Pons (tissue), 1 donor: ENCODE measurements around the gene LMBR1L.
A peak's percentile ranks its signal among the peaks of the same experiment; 100 is the strongest.

ENCODE experiments used
- DNase-seq: peaks from one replicate; pipeline ENCODE4 v3.0.0-alpha.2; 2016; ENCODE audit warnings: low spot score

Gene LMBR1L

DNA sequence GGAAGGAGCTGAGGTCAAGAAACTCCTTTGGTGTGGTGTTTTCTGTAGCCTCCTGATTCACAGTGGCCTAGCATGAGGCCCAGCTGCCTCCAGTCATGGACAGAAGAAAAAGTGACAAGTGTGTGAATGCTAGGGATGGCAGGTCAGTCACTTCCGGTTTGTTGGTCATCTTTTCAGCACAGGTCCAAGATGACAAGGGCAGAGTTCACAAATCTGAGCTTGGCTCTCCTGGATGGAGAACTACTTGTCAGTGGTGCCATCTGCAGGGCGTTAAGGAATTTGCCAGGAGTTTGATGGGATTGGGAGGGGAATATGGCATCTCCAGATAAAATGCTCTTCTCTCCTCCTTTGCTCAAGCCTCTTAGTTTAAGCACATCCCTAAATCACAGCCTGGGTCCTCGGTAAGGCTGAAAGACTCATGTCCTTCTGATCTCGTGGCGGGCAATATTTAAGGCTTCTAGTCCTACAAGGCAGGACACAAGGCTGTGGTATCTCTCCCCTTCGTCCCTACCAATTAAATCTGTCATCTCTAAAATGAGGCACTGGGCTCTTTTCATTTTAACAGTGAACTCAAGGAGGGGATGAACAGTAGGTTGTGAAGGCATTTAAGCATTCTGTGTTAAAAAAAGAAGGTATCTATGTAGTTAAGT is 10.5 kb upstream of the LMBR1L start:
- peak; percentile 84 for DNase-seq

DNA sequence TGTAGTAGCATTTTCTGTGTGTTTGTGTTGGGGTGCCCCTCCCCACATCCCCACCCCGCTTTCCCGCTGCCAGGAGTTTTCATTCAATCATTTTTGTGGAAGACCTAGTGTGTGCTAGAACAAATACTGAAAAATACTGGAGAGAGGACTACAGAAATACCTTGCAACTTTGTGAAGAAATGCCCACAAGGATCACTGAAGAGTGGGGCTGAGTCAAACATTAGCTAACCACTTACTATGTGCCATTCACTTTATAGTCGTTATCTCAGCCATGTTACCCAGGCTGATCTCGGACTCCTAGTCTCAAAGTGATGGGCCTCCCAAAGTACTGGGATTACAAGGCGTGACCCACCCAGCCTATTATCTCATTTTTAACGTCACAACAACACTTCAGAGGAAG is 559 bp upstream of the LMBR1L start:
- no peak for DNase-seq

DNA sequence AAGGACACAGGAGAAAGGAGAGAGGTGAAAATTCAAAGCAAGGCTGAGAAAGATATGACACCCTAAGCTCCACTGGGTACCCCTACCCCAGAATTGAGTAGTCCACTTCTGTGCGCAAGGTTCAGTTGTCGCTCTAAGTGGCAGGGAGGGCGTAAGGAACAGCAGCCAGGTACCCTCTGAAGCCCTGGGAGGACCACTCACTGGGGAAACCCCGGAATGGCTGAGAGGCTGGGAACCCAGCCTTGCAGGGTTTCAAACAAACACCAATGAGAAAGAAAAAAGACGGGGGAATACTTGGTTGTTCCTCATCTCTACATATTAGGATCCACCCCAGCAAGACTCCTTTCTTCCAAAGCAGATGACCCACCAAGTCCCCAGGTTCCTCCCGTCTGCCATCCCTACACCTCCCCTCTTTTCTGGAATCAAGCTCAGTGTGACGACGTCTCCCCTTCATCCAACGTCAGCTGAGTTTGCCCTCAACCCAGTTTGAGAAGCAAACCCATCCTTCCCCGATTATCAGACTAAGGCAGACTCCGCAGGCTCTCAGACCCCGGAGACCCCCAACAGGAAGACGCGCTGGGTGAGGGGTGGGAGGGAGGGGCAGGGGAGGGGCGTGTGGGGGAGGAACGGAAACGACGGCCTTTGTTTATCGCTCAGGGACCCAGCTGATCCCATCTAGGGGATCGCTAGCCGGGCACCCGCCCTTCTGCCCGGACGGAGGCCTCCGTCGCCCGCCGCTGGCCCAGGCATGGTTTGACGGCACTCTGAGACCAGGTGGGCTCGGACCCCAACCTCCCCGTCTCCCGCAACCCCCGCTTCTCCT is 795 bp downstream of the LMBR1L start:
- no peak for DNase-seq

DNA sequence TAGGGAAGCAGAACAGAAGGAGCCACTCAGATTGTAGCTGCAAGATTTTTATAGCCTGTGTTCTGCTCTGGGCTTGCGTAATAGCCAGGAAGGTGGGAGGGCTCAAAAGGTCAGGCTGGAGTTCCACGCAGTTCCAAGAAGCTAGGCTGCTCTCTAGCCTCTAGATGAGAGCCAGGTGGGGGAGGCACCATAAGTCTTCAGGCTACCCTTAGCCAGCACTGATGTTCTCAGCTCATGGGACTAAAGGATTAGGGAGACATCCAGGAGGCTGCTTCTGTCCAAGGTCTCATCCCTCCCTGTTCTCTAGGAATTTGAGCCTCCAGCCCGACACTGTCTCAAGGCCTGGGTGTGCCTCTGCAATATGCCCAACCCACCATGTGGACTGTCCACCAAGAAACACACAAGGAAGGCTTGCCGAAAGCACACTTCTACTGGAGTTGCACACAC is 1.7 kb downstream of the LMBR1L start:
- DNase-seq, result peak; percentile 56

DNA sequence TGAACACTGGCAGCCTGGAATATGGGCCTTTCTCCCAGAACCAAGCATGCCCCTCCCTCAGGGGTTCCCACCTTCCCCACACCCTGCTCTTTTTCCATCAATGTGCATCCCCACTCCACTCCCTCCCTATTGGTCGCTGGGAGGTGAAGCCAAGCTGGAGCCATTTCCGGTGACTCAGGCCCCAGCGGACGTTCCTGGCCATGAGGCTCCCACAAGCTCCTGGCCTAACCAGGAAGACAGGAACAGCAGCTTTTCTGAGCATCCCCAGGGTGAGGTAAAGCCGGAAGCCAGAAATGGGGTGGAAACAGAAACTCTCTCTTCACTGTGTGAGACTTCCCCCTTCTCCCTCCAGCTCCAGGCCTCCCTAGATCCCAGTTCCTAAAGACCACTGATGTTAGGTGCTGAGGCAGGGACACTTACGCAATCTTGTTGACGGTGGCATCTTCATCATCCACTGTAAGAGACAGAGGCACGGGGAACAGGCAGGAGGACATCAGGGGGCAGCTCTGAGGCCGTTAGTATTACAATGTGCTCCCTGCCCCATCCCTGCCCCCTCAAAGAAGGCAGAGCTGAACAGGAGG is 5.1 kb downstream of the LMBR1L start:
- DNase-seq, result no peak

DNA sequence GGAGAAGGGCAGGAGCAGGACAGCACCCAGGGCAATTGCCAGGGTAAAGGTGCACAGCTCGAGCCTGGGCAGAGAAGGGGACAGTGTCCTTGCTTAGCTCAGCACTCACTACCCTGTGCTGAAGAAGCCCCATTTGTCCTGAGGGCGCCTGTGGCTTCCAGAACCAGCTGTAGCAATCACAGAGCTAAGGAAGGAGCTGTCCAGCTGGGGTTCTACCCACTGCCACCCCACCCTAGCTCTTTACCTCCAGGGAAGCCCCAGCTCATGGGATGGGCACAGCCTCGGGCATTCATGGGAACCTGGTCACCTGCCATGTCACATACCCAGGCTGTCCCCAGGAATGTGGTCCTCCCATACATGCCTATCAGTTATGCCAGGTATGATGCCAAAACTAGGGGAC is 5.8 kb downstream of the LMBR1L start:
- no peak for DNase-seq

DNA sequence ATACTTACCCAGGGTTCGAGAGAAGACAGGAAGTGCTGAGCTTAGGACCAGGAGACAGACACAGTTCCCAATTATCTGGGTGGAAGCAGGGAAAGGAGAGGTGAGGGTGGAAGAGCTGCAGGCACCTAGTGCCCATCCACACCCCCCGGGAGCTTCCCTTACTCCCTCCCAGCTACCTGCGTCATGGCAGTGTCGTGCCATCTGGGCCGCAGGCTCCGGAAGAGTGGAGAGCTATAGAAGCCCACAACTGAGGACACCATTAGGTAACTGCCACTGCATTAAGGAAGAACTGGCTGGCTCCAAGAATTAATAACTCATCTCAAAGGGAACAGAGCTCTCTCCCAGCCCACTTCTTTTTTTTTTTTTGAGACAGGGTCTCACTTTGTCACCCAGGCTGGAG is 10.3 kb downstream of the LMBR1L start:
- no peak for DNase-seq

DNA sequence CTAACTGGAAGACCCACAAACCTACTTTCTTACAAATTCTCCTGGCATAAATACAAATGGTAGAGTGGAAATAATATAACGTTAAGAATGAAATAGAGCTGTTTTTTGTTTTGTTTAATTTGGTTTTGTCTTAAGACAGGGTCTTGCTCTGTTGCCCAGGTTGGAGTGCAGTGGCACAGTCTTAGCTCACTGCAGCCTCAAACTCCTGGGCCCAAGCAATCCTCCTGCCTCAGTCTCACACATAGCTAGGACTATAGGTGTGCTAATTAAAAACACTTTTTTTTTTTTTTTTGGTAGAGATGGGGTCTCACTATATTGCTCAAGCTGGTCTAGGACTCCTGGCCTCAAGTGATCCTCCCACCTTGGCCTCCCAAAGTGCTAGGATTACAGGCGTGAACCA is 11.9 kb downstream of the LMBR1L start:
- no peak for DNase-seq

DNA sequence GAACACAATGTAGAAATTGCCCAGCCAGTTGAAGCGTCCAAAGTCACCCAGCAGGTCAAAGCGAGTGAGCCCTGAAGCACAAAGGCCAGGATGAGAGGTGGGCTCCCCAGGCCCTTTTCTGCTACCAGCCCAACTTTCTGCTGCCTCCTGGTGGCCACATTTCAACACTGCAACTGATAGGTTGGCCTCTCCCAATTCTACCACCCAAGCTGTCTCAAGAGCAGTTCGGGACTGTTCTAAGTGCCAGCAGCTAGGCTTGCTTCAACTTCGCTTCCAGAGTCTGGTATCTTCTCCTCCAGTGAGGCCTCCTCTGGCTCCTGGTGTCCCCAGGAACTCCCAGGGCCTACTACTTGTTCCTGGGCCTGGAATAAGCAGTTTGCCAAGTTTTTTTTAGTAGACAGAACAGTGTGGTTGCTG is 12.6 kb downstream of the LMBR1L start:
- peak; percentile 56 for DNase-seq

DNA sequence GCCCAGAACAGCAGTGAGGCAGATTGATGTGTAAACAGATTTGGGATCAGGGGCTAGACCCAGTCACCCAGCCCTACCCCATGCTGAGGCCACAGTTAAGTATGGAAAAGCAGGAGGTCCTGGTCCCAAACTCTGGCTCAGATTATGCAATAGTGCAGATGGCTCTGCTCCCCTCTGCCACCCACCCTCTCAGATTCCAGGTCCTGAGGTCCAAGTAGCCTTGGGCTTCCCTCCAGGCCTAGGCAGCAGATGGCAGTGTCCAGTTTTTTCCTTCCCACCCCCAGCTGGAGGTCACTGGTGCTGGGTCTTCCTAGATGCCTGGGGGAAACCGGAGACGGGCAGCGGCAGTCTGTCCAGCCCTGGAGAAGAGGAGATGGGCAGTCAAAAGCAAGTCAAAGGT is 13.3 kb downstream of the LMBR1L start:
- DNase-seq, result no peak

DNA sequence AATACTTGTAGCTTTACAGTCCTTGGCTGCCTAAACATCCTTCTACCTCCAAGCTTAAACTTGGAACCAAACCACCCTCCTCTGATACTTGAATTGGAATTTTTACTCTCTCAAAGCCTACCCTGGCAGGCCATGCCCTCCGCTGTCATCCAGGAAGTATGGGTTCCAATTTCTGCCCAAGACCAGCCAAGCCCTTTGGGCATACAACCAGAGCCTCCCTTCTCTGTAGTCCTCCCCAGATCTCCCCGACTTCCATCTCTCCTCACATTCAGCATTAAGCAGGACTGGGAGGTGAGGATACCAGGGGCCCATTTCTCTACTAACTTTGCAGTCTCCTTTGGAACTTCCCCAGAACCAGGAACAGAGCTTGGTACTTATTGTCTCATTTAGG is 15.7 kb downstream of the LMBR1L start:
- no peak for DNase-seq

DNA sequence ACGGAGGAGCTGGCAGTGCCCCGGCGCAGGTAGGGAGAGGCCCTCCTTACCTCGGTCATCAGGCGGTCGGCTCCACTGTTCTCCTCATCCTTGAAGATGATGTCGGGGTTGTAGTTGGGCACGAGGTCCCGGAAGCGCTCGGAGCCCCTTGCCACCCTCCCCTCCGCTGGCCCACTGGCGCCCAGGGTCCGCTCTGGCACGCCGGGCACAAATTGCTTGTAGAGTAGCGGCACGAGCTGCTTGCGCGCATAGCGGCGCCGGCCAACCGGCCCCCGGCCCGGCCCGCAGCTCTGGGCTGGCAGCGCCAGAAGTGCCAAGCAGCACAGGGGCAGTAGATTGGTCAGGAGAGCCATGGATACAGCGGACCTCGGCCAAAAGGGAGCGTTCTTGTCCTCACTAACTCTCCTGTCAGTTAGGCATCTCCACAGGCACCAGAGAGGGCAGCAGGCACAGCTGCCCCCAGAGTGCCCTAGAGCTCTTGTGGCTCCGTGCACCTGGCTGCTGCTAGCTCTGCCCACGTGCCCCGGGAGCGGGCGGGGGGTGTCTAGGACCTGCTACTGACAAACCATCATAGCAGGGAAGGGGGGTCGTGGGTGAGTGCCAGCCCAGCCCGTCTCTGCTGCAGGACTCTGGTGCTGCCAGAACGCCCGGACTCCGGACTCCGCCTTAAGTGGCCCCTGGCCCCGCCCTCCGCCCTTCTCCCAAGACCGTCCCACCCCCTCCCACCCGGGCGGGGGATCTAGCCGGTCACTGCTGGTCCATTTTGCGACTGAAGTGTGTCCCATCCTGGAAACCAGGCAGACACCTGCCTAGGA is 16.3 kb downstream of the LMBR1L start, which contains the start of gene DHH:
TSS of gene DHH (minus strand) at position 642 of the 815 bp plus-strand sequence. CDS start at position 353, 289 bp downstream.
- DNase-seq, result no peak

DNA sequence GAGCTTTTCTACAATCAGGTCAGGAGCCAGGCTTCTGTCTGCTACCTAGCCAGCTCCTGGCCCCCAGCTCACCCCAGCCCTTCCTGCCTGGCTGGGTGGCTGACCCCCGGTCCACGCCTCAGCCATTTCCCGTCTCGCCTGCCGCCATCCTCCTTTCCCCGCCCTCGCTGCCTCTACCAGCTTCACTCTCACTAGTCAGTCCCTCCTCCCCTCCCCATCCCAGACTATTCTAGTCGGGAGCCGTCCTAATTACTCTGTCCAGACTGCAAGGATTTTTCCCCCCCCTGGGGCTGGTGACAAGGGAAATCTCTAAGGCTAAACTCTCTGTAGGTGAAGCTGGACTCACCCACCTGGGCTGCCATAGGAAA is 16.9 kb downstream of the LMBR1L start:
- DNase-seq, result no peak

DNA sequence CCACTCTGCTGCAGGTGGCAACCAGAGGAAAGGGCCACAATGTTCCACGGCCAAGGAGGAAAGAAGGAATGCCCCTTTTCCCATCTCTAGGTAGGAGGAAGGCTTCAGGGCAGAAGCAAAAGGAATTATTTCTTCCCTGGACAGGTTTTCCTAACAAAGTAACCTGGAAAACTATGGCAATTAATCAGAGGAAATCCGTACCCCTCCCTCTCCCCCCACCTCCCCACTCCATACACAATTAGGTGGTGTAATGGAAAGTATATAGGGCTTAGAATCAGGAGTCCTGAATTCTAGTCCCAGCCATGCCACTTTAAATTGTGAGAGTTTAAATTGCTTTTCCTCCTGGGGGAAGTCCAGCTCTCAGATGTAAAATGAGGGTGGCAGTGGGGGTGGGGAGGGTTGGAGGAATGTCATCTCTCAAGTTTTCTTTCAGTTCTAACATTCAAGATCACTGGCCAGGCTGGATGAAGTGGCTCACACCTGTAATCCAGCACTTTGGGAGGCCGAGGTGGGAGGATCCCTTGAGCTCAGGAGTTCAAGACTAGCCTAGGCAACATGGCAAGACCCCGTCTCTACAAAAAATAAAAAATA is 17.7 kb downstream of the LMBR1L start:
- no peak for DNase-seq

DNA sequence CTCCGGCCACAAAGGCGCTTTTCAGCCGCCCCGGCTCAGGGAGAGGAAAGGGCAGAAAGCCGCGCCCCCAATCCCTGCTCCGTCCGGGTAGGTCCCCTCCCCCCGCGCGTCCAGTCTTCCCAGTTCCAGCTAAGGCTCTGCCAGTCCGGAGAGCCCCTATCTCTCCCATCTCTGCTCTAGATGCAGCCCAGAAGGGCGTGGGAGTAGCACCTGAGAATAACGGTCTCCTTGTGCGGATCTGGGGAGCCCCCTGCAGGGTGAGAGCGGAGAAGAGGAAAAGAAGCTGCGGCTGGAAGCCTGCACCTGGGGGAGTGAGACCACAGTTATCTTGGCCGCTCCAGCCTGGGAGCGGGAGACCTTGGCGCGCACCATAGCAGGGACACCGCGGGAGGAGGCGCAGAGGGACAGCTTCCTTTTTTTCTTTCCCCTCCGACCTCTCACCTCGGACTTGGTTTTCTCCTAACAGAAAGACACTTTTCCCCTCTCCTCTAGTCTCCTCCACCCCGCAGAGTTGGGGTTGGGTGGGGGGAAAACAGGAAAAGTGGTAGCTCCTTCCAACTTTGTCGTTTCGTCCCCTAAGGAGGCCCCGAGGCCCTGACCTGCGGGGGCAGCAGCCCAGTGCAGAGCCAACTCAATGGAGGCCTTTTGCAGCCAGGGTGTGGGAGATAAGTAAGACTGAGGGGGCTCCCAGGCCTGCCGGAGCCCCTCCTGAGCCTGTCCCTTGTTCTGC is 18.4 kb downstream of the LMBR1L start:
- peak; percentile 40 for DNase-seq

DNA sequence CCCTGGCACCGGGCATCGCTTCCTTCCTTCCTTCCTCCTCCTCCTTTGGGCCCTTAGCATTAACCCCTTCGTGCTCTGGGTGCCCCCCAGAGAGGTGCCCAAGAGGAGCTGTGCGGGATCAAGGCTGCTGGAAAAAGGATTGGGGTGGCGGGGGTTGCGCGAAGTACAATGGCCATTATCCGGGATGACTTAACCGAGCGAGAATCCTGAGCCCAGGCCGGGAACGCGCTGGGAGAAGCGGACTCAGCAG is 18.9 kb downstream of the LMBR1L start:
- DNase-seq, result no peak

DNA sequence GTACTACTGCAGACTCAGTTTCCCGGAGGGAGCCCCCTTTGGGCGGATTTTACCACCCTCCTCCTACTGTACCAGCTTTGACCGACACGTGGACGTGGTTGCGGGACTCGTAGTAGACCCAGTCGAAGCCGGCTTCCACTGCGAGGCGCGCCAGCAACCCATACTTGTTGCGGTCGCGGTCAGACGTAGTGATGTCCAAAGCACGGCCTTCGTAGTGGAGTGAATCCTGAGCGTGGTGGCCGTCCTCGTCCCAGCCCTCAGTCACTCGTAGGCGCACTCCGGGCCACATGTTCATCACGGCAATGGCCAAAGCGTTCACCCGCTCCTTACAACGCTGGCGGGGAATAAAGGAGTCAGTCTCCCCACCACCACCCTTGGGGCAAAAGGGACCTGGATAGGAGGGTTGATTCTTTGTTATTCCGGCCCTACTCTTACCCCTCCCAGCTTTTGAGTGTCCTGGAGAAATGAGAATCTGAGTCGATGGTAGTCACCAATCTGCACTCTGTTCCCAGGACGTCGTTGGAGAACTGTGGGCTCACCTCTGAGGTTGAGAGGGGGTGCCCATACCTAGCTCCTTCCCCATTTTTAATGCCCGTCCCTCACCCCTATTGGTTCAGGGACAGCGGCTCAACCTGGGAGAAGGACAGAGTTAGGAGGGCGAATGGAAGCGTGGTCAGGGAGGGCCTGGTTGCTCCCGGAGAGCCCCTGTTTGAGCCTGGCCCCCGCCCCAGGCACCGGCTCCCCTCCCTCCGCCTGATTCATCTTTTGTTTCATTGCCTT is 19.4 kb downstream of the LMBR1L start:
- no peak for DNase-seq

DNA sequence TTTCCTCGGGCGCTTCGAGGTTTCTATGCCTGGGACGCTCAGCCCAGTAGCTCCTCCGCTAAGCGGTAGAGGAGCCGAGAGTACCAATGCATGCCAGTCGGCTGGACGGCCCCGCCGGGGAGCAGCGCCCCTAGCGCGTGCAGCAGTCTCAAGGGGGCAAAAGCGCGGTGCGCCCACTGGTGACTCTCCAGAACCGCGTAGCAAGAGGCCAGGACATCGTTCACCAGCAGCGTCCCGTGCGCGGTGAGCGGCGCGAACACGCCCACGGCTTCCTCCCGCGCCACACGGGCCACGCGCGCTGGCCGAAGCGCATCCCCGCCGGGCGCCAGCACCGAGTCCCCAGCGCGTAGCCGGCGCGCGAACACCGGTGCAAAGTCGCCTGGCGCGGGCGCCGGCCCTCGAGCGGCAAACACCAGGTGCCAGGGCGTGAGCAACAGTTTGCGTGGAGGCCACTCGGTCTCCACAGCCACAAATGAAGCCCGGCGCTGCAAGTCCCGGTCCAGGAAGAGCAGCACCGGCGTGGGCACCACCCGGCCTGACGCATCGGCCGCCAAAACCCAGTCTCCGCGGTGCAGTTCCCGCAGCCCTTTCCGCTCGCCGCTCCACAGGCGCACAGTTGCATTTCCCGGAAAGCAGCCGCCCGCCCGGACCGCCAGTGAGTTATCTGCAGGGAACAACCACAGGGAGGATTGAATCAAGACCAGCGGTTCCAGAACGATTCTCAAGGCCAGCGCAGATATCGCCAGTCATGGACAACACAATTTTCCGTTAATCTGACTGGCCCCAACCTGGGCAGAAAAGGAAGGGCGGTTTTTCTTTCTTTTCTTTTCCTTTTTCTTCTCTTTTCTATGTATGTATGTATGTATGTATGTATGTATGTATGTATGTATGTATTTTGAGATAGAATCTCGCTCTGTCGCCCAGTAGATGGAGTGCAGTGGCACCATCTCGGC is 20.6 kb downstream of the LMBR1L start:
- DNase-seq, result no peak

DNA sequence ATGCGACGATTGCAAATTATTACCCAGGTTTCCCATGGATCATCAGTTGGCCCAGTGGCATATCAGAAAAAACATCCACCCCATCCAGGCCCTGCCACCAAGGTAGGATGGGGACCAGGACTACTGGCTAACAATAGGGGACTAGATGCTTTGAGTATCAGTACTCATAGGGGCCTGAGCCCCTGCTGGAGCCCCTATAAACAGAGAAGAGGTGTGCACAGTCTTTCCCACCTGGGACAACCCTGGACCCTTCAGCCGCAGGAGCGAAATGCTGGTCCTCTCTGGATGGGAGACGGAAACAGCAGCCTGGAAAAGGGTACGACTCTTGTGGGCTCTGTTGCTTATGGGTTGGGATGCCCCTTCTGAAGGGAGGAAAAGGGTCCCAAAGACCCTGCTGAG is 21.7 kb downstream of the LMBR1L start:
- no peak for DNase-seq
